B cell (primary cell): ENCODE measurements around the gene CBX3.
A peak's percentile ranks its signal among the peaks of the same experiment; 100 is the strongest.

Experiments used
- EZH2 ChIP-seq: IDR thresholded peaks from 2 replicates; pipeline ENCODE4 v1.6.1; 2012; ENCODE audit warnings: borderline replicate concordance, low read depth, mild to moderate bottlenecking, moderate library complexity, low read length; ENCODE audit not compliant: insufficient read depth, poor library complexity, severe bottlenecking
- TF ChIP-seq, protein P1 (sequence below): fragments of 200-600 bp; IDR thresholded peaks from one replicate; pipeline ENCODE4 v1.8.0; 2022; ENCODE audit warnings: antibody characterized with exemption, mild to moderate bottlenecking

DNA sequence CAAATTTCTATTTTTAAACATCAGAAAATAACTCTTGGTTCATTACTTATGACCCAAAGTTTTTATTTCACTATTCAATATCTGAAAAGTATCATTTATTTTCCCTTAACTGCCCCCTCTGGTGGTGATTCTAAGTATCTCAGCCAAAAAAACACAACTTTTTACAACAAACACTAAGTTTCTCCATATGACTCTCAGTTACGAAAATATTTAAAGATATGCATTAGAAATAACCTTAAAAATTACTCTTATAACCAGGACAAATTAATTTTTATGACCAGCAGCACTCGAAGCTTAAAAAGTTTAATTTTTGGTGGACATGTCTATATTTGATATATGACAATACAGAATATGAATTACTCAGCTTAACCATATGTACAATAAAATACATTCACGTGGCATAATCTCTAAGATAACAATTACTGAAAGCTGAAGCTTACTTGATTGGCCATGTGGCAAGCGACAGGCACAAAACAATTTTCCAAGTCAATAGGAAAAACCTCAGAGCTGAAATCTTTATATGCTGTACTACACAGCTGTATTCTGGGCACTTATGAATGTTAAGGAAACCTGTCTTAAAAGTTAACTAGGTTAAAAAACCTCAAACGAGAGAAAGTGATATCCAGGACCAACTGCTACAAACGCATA lies 3.3 kb upstream of the CBX3 start:
- TF ChIP-seq, protein P1, sequence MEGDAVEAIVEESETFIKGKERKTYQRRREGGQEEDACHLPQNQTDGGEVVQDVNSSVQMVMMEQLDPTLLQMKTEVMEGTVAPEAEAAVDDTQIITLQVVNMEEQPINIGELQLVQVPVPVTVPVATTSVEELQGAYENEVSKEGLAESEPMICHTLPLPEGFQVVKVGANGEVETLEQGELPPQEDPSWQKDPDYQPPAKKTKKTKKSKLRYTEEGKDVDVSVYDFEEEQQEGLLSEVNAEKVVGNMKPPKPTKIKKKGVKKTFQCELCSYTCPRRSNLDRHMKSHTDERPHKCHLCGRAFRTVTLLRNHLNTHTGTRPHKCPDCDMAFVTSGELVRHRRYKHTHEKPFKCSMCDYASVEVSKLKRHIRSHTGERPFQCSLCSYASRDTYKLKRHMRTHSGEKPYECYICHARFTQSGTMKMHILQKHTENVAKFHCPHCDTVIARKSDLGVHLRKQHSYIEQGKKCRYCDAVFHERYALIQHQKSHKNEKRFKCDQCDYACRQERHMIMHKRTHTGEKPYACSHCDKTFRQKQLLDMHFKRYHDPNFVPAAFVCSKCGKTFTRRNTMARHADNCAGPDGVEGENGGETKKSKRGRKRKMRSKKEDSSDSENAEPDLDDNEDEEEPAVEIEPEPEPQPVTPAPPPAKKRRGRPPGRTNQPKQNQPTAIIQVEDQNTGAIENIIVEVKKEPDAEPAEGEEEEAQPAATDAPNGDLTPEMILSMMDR, result peak; percentile 95
- TF ChIP-seq EZH2, result no peak
